ENCODE results near the gene CXCR1.
A peak's percentile ranks its signal among the peaks of the same experiment; 100 is the strongest.

The CXCR1 gene
- 0 to 1.6 (median 0) reads per million in 9 experiments for total RNA-seq

GRCh38 chr2:218166791-218167190, at the start of gene CXCR1:
Gene CXCR1 (minus strand): TSS chr2:218166962. CDS start chr2:218165211, 1,751 bp downstream.
- H3K9me3 Mint-ChIP-seq, result no peaks in the 10 kb centered on the region
- H3K27ac Mint-ChIP-seq, result peak within 1 kb of the TSS; percentile 88 to 90
- peak within 1 kb of the TSS; percentile 64 to 74 for H3K4me3 Mint-ChIP-seq
- ATAC-seq (replicated peaks), result peak; percentile 96
- peaks cover 13 to 47% of the 10 kb centered on the region in 2 donors for H3K27me3 Mint-ChIP-seq
- H3K4me1 Mint-ChIP-seq (ENCODE audit: low read depth in 2 of 2), result peaks cover 25% of the 10 kb centered on the region in 2 donors
- DNase-seq, result peak; percentile 15 to 33 (median 19)
- peaks cover 5% of the 10 kb centered on the region for H3K36me3 Mint-ChIP-seq (ENCODE audit: insufficient read depth)

DNA sequence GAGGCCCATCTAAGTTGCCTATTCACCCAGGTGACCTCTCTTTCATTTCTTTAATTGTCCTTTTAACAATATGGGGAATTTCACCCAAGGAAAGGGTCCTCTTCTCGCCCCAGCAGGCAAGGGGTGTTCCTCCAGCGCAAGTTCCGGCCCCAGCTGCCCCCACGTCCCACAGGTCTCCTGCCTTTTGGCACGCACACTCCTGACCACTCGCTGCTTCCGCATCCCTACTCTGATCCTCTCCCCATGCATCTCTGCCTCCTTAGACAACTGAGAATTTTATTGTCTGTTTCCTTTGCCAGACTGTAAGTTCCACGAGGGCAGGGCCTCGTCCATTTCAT, 49.5 kb upstream of the CXCR1 start:
- peak overlapping the region; percentile 95 to 99 for H3K27ac Mint-ChIP-seq
- H3K9me3 Mint-ChIP-seq, result no peaks in the 10 kb centered on the region
- peak overlapping the region; percentile 88 to 93 for H3K4me3 Mint-ChIP-seq
- ATAC-seq (replicated peaks) (no peak), DNase-seq (no peak)
- peaks cover 0 to 2% of the 10 kb centered on the region in 2 donors for H3K27me3 Mint-ChIP-seq
- H3K4me1 Mint-ChIP-seq (ENCODE audit: low read depth in 2 of 2), result peaks cover 26 to 35% of the 10 kb centered on the region in 2 donors
- H3K36me3 Mint-ChIP-seq (ENCODE audit: insufficient read depth), result peaks cover 33% of the 10 kb centered on the region

DNA sequence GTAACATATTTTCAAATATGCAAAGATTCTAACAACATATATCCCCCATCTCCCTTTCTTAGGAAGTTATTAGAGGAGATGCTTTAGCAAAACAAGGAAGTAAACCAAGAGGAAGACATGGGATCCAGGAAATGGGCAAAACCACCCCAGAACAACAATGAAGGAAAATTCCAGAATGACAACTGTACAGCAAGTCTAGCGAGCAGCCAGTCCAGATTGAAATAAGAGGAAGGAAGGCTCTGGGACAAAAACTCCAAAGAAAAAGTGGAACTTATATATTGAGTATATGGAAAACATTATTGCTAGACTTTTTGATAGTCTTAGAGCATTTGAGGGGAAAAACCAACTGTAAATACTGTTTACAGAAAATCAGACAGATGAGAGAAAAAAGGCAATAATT, 47.4 kb upstream of the CXCR1 start:
- Mint-ChIP-seq H3K4me1 (ENCODE audit: low read depth in 2 of 2) (peaks cover 7 to 20% of the 10 kb centered on the region in 2 donors), H3K4me3 (no peak overlapping the region), H3K9me3 (peaks cover 0 to 7% of the 10 kb centered on the region in 2 donors), H3K27ac (no peak overlapping the region), H3K36me3 (ENCODE audit: insufficient read depth) (peaks cover 18% of the 10 kb centered on the region), H3K27me3 (peaks cover 7 to 18% of the 10 kb centered on the region in 2 donors)
- ATAC-seq (replicated peaks), result no peak
- DNase-seq, result no peak

DNA sequence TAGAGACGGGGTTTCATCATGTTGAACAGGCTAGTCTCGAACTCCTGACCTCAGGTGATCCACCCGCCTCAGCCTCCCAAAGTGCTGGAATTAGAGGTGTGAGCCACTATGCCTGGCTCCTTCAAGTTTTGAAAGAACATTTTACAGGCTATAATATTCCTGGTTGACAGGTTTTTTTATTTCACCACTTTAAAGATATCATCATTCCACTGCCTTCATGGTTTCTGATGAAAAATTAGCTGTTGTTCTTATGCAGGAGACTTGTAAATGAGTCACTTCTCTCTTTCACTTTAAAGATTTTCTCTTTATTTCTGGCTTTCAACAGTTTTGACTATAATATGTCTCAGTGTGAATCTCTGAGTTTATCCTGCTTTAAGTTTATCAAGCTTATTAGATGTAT, 42.3 kb upstream of the CXCR1 start:
- H3K9me3 Mint-ChIP-seq, result peaks cover 0 to 7% of the 10 kb centered on the region in 2 donors
- ATAC-seq (replicated peaks) (no peak), DNase-seq (no peak)
- H3K4me1 Mint-ChIP-seq (ENCODE audit: low read depth in 2 of 2), result no peaks in the 10 kb centered on the region
- no peaks in the 10 kb centered on the region for H3K36me3 Mint-ChIP-seq (ENCODE audit: insufficient read depth)
- H3K27me3 Mint-ChIP-seq, result peaks cover 7 to 20% of the 10 kb centered on the region in 2 donors
- H3K27ac Mint-ChIP-seq, result no peak overlapping the region
- no peak overlapping the region for H3K4me3 Mint-ChIP-seq

DNA sequence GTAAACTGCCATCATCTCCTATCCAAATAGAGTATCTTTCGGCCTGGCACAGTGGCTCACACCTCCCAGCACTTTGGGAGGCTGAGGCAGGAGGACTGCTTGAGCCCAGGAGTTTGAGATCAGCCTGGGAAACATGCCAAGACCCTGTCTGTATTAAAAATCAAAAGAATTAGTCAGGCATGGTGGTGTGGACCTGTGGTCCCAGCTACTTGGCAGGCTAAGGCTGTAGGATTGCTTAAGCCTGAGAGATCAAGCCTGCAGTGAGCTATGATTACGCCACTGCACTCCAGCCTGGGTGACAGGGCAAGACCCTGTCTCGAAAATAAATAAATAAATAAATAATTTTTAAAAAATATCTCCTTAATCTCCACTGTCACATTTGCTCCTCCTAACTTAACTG, 35.5 kb upstream of the CXCR1 start:
- H3K27me3 Mint-ChIP-seq, result peaks cover 7 to 20% of the 10 kb centered on the region in 2 donors
- H3K4me3 Mint-ChIP-seq, result no peak overlapping the region
- no peaks in the 10 kb centered on the region for H3K9me3 Mint-ChIP-seq
- H3K36me3 Mint-ChIP-seq (ENCODE audit: insufficient read depth), result no peaks in the 10 kb centered on the region
- H3K27ac Mint-ChIP-seq, result no peak overlapping the region
- DNase-seq, result no peak
- ATAC-seq (replicated peaks), result no peak
- no peaks in the 10 kb centered on the region for H3K4me1 Mint-ChIP-seq (ENCODE audit: low read depth in 2 of 2)

GRCh38 chr2:218196974-218197373, 30.2 kb upstream of the CXCR1 start:
- Mint-ChIP-seq H3K9me3 (no peaks in the 10 kb centered on the region), H3K4me3 (no peak overlapping the region), H3K27ac (no peak overlapping the region), H3K27me3 (peaks cover 7 to 35% of the 10 kb centered on the region in 2 donors), H3K4me1 (ENCODE audit: low read depth in 2 of 2) (no peaks in the 10 kb centered on the region), H3K36me3 (ENCODE audit: insufficient read depth) (no peaks in the 10 kb centered on the region)
- ATAC-seq (replicated peaks) (no peak), DNase-seq (no peak)

DNA sequence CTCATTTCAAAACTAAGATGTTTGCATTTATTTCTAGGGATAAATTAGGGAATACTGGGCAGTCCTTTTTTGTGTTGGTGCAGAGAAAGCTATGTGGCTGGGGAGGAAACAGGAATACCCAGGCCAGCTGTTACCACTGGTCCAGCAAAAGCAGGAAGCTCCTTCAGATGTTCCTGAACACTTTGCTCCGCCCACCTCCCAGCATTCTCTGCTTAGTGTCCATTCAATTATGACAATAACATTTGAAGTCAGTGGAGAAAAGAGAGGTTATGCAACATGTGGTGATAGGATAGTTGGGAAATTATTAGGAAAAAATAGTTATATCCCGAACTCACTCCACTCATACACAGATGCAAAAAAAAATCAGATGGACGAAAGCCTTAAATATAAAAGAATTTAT, 28.1 kb upstream of the CXCR1 start:
- H3K27me3 Mint-ChIP-seq, result peaks cover 7 to 33% of the 10 kb centered on the region in 2 donors
- no peaks in the 10 kb centered on the region for H3K36me3 Mint-ChIP-seq (ENCODE audit: insufficient read depth)
- DNase-seq (no peak), ATAC-seq (replicated peaks) (no peak)
- no peaks in the 10 kb centered on the region for H3K4me1 Mint-ChIP-seq (ENCODE audit: low read depth in 2 of 2)
- peak overlapping the region in 1 of 2 donors; percentile 35 for H3K27ac Mint-ChIP-seq
- H3K9me3 Mint-ChIP-seq, result no peaks in the 10 kb centered on the region
- H3K4me3 Mint-ChIP-seq, result no peak overlapping the region

DNA sequence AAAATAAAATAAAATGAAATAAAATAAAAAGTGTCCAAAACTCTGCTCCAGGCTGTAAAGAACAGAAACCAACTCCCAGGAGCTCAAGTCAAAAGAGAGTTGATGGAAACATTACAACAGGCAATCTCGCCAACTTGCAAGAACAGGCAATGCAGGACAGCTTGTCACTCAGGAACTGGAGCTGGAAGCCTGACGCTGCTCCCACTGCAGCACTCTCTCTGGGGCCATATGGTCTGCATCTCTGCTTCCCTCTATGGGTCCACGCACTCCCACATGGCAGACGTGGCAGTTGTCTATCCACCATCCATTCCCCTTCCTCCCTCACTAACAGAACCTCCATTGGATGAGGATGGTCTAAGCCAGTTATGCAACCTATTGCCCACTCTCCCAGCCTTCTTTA, 26.9 kb upstream of the CXCR1 start:
- H3K4me1 Mint-ChIP-seq (ENCODE audit: low read depth in 2 of 2), result no peaks in the 10 kb centered on the region
- H3K9me3 Mint-ChIP-seq, result no peaks in the 10 kb centered on the region
- no peak overlapping the region for H3K4me3 Mint-ChIP-seq
- no peaks in the 10 kb centered on the region for H3K36me3 Mint-ChIP-seq (ENCODE audit: insufficient read depth)
- H3K27me3 Mint-ChIP-seq, result peaks cover 2 to 22% of the 10 kb centered on the region in 2 donors
- ATAC-seq (replicated peaks) (no peak), DNase-seq (no peak)
- H3K27ac Mint-ChIP-seq, result no peak overlapping the region

- Mint-ChIP-seq H3K9me3 (no peaks in the 10 kb centered on the region), H3K4me3 (no peak overlapping the region), H3K27ac (no peak overlapping the region), H3K27me3 (peaks cover 0 to 19% of the 10 kb centered on the region in 2 donors), H3K4me1 (ENCODE audit: low read depth in 2 of 2) (no peaks in the 10 kb centered on the region), H3K36me3 (ENCODE audit: insufficient read depth) (no peaks in the 10 kb centered on the region)
- DNase-seq (no peak), ATAC-seq (replicated peaks) (no peak)
These were observed 26.2 kb upstream of the CXCR1 start for GRCh38 chr2:218192902-218193430.

- peaks cover 0 to 2% of the 10 kb centered on the region in 2 donors for H3K4me1 Mint-ChIP-seq (ENCODE audit: low read depth in 2 of 2)
- H3K9me3 Mint-ChIP-seq, result no peaks in the 10 kb centered on the region
- no peak for ATAC-seq (replicated peaks)
- no peaks in the 10 kb centered on the region for H3K36me3 Mint-ChIP-seq (ENCODE audit: insufficient read depth)
- DNase-seq, result no peak
- no peak overlapping the region for H3K4me3 Mint-ChIP-seq
- H3K27ac Mint-ChIP-seq, result no peak overlapping the region
- peaks cover 0 to 12% of the 10 kb centered on the region in 2 donors for H3K27me3 Mint-ChIP-seq
These were observed 21.8 kb upstream of the CXCR1 start for GRCh38 chr2:218188528-218188927.

DNA sequence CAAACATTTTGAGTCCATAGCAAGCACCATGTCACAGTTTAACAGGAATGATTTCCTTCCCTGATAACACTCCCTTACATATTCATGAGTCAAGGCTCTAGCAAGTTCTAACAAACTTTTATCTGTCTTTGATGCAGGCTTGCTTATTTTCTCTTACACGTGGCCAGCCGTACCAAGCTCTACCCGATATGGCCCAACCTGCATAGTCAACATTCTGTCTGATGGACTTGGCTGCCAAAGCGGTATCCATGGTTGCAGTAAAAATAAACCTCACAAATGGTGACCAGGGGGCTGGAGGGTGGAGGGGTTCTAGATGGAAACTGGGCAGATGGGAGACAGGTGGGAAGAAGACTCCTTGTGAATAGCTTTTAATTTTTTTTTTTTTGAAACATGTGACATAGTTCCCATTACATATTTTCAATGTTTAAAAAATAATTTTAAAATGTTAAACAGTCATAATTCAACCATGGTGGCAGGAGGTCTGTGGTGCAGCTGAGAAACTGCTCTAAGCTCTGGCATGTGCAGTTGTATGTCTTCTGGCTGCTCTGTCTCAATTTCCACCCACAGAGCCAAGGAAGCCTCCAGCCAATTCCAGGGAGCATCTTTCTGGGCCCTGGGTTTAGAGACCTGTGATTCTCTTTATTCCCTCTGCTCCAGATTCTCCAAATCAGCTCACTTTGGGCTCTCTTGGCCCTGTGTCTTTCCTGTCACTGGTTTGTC, 20.7 kb upstream of the CXCR1 start:
- no peak overlapping the region for H3K27ac Mint-ChIP-seq
- H3K27me3 Mint-ChIP-seq, result peaks cover 0 to 9% of the 10 kb centered on the region in 2 donors
- no peaks in the 10 kb centered on the region for H3K36me3 Mint-ChIP-seq (ENCODE audit: insufficient read depth)
- peaks cover 0 to 2% of the 10 kb centered on the region in 2 donors for H3K4me1 Mint-ChIP-seq (ENCODE audit: low read depth in 2 of 2)
- DNase-seq, result no peak
- no peak for ATAC-seq (replicated peaks)
- H3K9me3 Mint-ChIP-seq, result no peaks in the 10 kb centered on the region
- H3K4me3 Mint-ChIP-seq, result no peak overlapping the region

GRCh38 chr2:218186876-218187275, 20.1 kb upstream of the CXCR1 start:
- Mint-ChIP-seq H3K9me3 (no peaks in the 10 kb centered on the region), H3K27ac (no peak overlapping the region), H3K27me3 (peaks cover 0 to 3% of the 10 kb centered on the region in 2 donors), H3K36me3 (ENCODE audit: insufficient read depth) (no peaks in the 10 kb centered on the region), H3K4me1 (ENCODE audit: low read depth in 2 of 2) (peaks cover 0 to 2% of the 10 kb centered on the region in 2 donors), H3K4me3 (no peak overlapping the region)
- no peak for DNase-seq
- no peak for ATAC-seq (replicated peaks)

DNA sequence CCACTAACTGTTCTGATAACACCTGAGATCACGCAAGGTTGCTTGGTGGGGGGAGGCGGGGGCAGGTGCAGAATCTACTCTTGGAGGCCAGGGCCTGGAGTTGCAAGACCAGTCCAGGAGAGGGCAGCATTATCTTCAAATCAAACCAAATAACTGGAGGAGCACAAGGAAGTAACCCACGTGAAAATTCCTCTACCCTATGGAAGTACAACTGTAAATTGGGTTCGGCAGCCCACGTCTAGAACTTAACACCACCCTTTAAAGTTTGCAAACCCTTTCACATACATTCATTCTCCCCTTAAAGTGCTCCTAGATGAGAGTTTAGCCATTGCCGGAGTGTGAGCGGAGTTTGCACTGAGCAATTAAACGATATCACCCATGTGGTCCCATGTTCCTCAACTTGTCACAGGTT, 19.6 kb upstream of the CXCR1 start:
- Mint-ChIP-seq H3K9me3 (no peaks in the 10 kb centered on the region), H3K4me3 (no peak overlapping the region), H3K27ac (no peak overlapping the region)

DNA sequence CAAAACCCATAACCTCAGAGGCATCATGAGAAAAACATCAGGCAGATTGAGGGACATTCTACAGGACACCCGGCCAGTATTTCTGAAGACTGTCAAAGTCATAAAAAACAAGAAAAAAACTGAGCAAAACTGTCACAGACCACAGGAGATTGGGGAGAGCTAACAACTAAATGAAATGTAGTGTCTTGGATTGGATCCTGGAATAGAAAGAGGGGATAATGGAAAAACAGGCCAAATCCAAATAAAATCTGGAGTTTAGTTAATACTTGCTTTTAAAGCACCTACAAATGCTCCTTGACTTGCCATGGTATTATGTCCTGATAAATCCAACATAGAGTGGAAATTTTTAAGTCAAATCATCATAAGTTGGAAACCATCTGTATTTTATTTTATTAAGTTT, 17.6 kb upstream of the CXCR1 start:
- H3K4me3 Mint-ChIP-seq, result no peak overlapping the region
- no peaks in the 10 kb centered on the region for H3K9me3 Mint-ChIP-seq
- no peak overlapping the region for H3K27ac Mint-ChIP-seq
- ATAC-seq (replicated peaks) (no peak), DNase-seq (no peak)
- no peaks in the 10 kb centered on the region for H3K27me3 Mint-ChIP-seq
- no peaks in the 10 kb centered on the region for H3K36me3 Mint-ChIP-seq (ENCODE audit: insufficient read depth)
- peaks cover 0 to 2% of the 10 kb centered on the region in 2 donors for H3K4me1 Mint-ChIP-seq (ENCODE audit: low read depth in 2 of 2)

More for the DNA sequence above, 19.6 kb upstream of the CXCR1 start:
- Mint-ChIP-seq H3K36me3 (ENCODE audit: insufficient read depth) (no peaks in the 10 kb centered on the region), H3K27me3 (no peaks in the 10 kb centered on the region), H3K4me1 (ENCODE audit: low read depth in 2 of 2) (peaks cover 0 to 2% of the 10 kb centered on the region in 2 donors)
- DNase-seq (peak; percentile 61 to 72 (median 64)), ATAC-seq (replicated peaks) (peak; percentile 98)
